GM12878 (cell line): ENCODE measurements around the gene GALE. TPM values are rescaled to one million over a fixed set of nuclear protein-coding genes. Genes with fewer than 3 reads are reported as not detected.

Source experiments
- ATAC-seq: fragments of 200-7000 bp; cut with Tn5 transposase; 3 replicates; pipeline ENCODE4 v1.9.1; 2020; ENCODE audit warnings: mild to moderate bottlenecking, moderate library complexity
- BruUV-seq: library from RNA; stranded (reverse); fragments of 400-500 nt; replicated peaks from 2 replicates; lab custom pipeline; 2021; lab: Mats Ljungman, UMichigan
- CTCF ChIA-PET: fragments of 300-600 bp; sonication (Branson Sonifier 250); formaldehyde crosslinking; extraction: SDS; loops from one replicate; lab custom pipeline; 2021; ENCODE audit warnings: inconsistent platforms; lab: Yijun Ruan, JAX
- POLR2A ChIA-PET: fragments of 350-600 bp; formaldehyde crosslinking; extraction: SDS; loops from one replicate; lab custom pipeline; 2021; ENCODE audit warnings: inconsistent platforms; lab: Charles Lee
- RAD21 ChIA-PET: fragments of 300-600 bp; sonication (Branson Sonifier 250); formaldehyde crosslinking; loops from one replicate; lab custom pipeline; 2023; ENCODE audit warnings: antibody characterized with exemption; ENCODE audit not compliant: unreplicated experiment; lab: Charles Lee
- SMC1A ChIA-PET: fragments of 300-600 bp; sonication (Branson Sonifier 250); formaldehyde crosslinking; loops from one replicate; lab custom pipeline; 2023; ENCODE audit not compliant: unreplicated experiment, uncharacterized antibody; lab: Charles Lee
- DNase-seq: peaks from one replicate; pipeline ENCODE4 v3.0.0-alpha.2; 2011; ENCODE audit warnings: low read depth, low spot score
- FAIRE-seq: peaks from 3 replicates; lab custom pipeline; 2011; peaks lifted over from hg19 to GRCh38; lab: Jason Lieb, UNC
- H2AFZ ChIP-seq: 2 replicates; pipeline ENCODE4 v1.6.0; 2011; ENCODE audit warnings: low read depth, low read length, control low read depth; ENCODE audit not compliant: control insufficient read depth
- H3K27ac ChIP-seq: 2 replicates; pipeline ENCODE4 v1.5.1; 2011; ENCODE audit warnings: control low read depth; ENCODE audit not compliant: control insufficient read depth, insufficient read depth
- H3K27me3 ChIP-seq, 2 experiments: replicated peaks in 1 of 2; 2 replicates each; pipeline versions ENCODE4 v1.6.0 to v1.6.1; 2011; ENCODE audit warnings: low read length in 1 of 2; ENCODE audit not compliant: control insufficient read depth in 2 of 2, insufficient read depth in 2 of 2
- H3K36me3 ChIP-seq, 2 experiments: 2 replicates each; pipeline ENCODE4 v1.5.1; 2011; ENCODE audit warnings: low read length in 1 of 2; ENCODE audit not compliant: control insufficient read depth in 2 of 2, insufficient read depth in 2 of 2
- H3K4me1 ChIP-seq: 2 replicates; pipeline ENCODE4 v1.6.1; 2011; ENCODE audit warnings: mild to moderate bottlenecking, low read length, moderate library complexity, mixed read lengths; ENCODE audit not compliant: control insufficient read depth, insufficient read depth
- H3K4me2 ChIP-seq: 2 replicates; pipeline ENCODE4 v1.6.0; 2011; ENCODE audit warnings: control low read depth; ENCODE audit not compliant: control insufficient read depth, insufficient read depth
- H3K4me3 ChIP-seq: fragments of 200-600 bp; sonication (generic); 2 replicates; pipeline ENCODE4 v1.5.1; 2016
- H3K79me2 ChIP-seq: 2 replicates; pipeline ENCODE4 v1.6.0; 2011; ENCODE audit warnings: low read length; ENCODE audit not compliant: control insufficient read depth, insufficient read depth
- H3K9ac ChIP-seq: 2 replicates; pipeline ENCODE4 v1.8.0; 2011; ENCODE audit warnings: low read length, control low read depth, mixed read lengths; ENCODE audit not compliant: control insufficient read depth, insufficient read depth
- H3K9me3 ChIP-seq: replicated peaks from 3 replicates; pipeline ENCODE4 v1.5.1; 2011; ENCODE audit warnings: mild to moderate bottlenecking, low read length; ENCODE audit not compliant: control insufficient read depth, insufficient read depth
- H4K20me1 ChIP-seq: 2 replicates; pipeline ENCODE4 v1.6.0; 2011; ENCODE audit not compliant: control insufficient read depth, insufficient read depth
- ATF2 ChIP-seq: IDR thresholded peaks from 2 replicates; pipeline ENCODE4 v1.6.1; 2012; ENCODE audit warnings: low read length, inconsistent platforms
- IRF5 ChIP-seq: fragments of 450-650 bp; IDR thresholded peaks from 2 replicates; pipeline ENCODE4 v1.6.1; 2017; ENCODE audit warnings: borderline replicate concordance
- MYB ChIP-seq: fragments of 150-350 bp; IDR thresholded peaks from 2 replicates; pipeline ENCODE4 v1.6.1; 2014; ENCODE audit warnings: mild to moderate bottlenecking, low read depth, low read length, borderline replicate concordance
- PAX5 ChIP-seq: IDR thresholded peaks from 2 replicates; pipeline ENCODE4 v1.6.1; 2011; ENCODE audit warnings: low read depth, low read length, borderline replicate concordance
- ZSCAN29 ChIP-seq: fragments of 450-650 bp; IDR thresholded peaks from 2 replicates; pipeline ENCODE4 v1.6.1; 2017; ENCODE audit warnings: mild to moderate bottlenecking, moderate library complexity
- WGBS: methylation state at CpG from one replicate; pipeline ENCODE4 v1.1.6; 2016; ENCODE audit warnings: low lambda C conversion rate; ENCODE audit not compliant: insufficient replicate concordance, insufficient coverage; ENCODE audit errors: missing lambda C conversion rate; 5-methylcytosine and 5-hydroxymethylcytosine counted together
- in situ Hi-C: fragments of 300-500 bp; cut with MboI; formaldehyde crosslinking; loops from 9 replicates; pipeline ENCODE4 v1.14.3; 2018; ENCODE audit warnings: mixed read lengths
- intact Hi-C: fragments of 100-400 bp; cut with micrococcal nuclease; formaldehyde crosslinking; loops from one replicate; pipeline ENCODE4 v1.14.2; 2022; ENCODE audit not compliant: unreplicated experiment
- polyA plus RNA-seq, 11 experiments: library from polyadenylated mRNA; depleted of rRNA in 4 of 11; unstranded in 6 of 11; stranded (reverse) in 5 of 11; fragments of >200 nt; fragmentation: Nextera tagmentation in 4 of 11; fragmentation: Illumina TruSeq in 1 of 11; extraction: Ambion mirVana in 4 of 11; extraction: Trizol in 1 of 11; gene quantifications; 1 replicate in 1 of 11; 2 replicates in 10 of 11; pipeline versions ENCODE4 v1.2.1 to v1.2.3, GENCODE V29; 2011 to 2016; ENCODE audit warnings: inconsistent platforms in 2 of 11, missing spikeins in 2 of 11, low read depth in 1 of 11
- total RNA-seq, 4 experiments: library from RNA; depleted of rRNA in 3 of 4; stranded (reverse); fragments of >200 nt in 3 of 4; fragmentation: Illumina TruSeq in 1 of 4; extraction: Trizol in 1 of 4; gene quantifications; 2 replicates each; pipeline versions ENCODE4 v1.2.1 to v1.2.3, GENCODE V29; 2013 to 2021
- TF ChIP-seq, protein P1 (sequence below): IDR thresholded peaks from 2 replicates; pipeline ENCODE4 v1.6.1; 2012; ENCODE audit warnings: improper control_type of control experiment, low read depth, low read length; ENCODE audit not compliant: insufficient replicate concordance
- TF ChIP-seq, protein P2 (sequence below): fragments of 450-650 bp; IDR thresholded peaks from 2 replicates; pipeline ENCODE4 v1.6.1; 2017; ENCODE audit warnings: mild to moderate bottlenecking, moderate library complexity

The GALE gene
- total and polyA plus RNA-seq, 10 of the 15 experiments (the other 5 are each of a cell fraction or from before 2014, with no cell fraction given), result 4.2 to 93.7 (median 40.4) TPM

DNA sequence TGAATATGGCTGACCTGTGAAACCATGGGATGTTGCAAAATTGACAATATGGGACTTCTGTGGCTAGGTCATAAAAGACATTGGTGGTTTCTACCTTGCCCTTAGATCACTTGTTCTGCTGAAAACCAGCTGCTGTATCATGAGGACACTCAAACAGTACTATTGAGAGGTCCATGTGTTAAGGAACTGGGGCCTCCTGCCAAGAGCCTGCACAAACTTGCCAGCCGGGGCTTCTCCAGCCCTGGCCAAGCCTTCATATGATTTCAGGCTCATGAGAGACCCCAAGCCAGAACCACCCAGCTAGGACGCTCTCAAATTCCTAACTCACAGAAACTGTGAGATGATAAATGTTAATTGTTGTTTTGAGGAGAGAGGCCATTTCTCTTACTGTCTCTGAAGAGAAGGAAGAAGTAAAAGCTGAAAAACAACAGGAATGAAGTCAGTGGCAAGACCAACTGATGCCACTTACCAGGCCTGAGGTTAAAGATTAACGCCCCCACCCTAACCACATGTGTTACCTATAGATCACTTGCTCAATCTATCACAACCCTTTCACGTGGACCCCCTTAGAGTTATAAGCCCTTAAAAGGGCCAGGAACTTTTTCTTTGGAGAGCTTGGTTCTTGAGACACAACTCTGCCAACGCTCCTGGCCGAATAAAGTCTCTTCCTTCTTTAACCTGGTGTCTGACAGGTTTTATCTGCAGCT, 26.2 kb downstream of the GALE start:
- Histone ChIP-seq H3K9me3 (no peaks in the 10 kb centered on the region), H4K20me1 (no peaks in the 10 kb centered on the region), H3K27me3 (no peaks in the 10 kb centered on the region), H3K36me3 (peaks cover 0 to 3% of the 10 kb centered on the region in 2 experiments; a peak in 1 of 4 replicates), H3K9ac (no peak overlapping the region), H3K4me1 (peaks cover 14% of the 10 kb centered on the region), H3K4me3 (no peak overlapping the region), H3K79me2 (peaks cover 25% of the 10 kb centered on the region), H3K27ac (no peak overlapping the region), H2AFZ (no peak overlapping the region), H3K4me2 (no peak overlapping the region)
- POLR2A ChIA-PET, result interaction anchor here (0.6 kb wide), 1 partner anchor 378 kb away, joined by 5 read pairs; no protein-coding TSS in a partner anchor
- FAIRE-seq (no peak), ATAC-seq (no peak), DNase-seq (no peak)
- CTCF ChIA-PET, result interaction anchor here (0.7 to 9.3 kb wide), 10 partner anchors 20 to 254 kb away, joined by 3 to 87 read pairs (median 4); no protein-coding TSS in a partner anchor
- intact Hi-C loops, result loop anchor here (10.0 kb wide), 1 partner anchor 250 kb away; no protein-coding TSS in a partner anchor
- SMC1A ChIA-PET, result interaction anchor here (0.6 to 3.5 kb wide), 10 partner anchors 25 to 177 kb away, joined by 3 to 19 read pairs (median 4); partner anchors contain the start of gene CNR2
- in situ Hi-C loops, result loop anchor here (5.0 kb wide), 1 partner anchor 143 kb away; no protein-coding TSS in a partner anchor
- RAD21 ChIA-PET, result interaction anchor here (1.0 to 3.8 kb wide), 4 partner anchors 35 to 142 kb away, joined by 3 to 27 read pairs (median 4); partner anchors contain the start of gene HMGCL
- 82% methylated on average over 6 of the region's 6 CpGs for WGBS
- BruUV-seq, result no TSS peak
- TF ChIP-seq, protein P1, sequence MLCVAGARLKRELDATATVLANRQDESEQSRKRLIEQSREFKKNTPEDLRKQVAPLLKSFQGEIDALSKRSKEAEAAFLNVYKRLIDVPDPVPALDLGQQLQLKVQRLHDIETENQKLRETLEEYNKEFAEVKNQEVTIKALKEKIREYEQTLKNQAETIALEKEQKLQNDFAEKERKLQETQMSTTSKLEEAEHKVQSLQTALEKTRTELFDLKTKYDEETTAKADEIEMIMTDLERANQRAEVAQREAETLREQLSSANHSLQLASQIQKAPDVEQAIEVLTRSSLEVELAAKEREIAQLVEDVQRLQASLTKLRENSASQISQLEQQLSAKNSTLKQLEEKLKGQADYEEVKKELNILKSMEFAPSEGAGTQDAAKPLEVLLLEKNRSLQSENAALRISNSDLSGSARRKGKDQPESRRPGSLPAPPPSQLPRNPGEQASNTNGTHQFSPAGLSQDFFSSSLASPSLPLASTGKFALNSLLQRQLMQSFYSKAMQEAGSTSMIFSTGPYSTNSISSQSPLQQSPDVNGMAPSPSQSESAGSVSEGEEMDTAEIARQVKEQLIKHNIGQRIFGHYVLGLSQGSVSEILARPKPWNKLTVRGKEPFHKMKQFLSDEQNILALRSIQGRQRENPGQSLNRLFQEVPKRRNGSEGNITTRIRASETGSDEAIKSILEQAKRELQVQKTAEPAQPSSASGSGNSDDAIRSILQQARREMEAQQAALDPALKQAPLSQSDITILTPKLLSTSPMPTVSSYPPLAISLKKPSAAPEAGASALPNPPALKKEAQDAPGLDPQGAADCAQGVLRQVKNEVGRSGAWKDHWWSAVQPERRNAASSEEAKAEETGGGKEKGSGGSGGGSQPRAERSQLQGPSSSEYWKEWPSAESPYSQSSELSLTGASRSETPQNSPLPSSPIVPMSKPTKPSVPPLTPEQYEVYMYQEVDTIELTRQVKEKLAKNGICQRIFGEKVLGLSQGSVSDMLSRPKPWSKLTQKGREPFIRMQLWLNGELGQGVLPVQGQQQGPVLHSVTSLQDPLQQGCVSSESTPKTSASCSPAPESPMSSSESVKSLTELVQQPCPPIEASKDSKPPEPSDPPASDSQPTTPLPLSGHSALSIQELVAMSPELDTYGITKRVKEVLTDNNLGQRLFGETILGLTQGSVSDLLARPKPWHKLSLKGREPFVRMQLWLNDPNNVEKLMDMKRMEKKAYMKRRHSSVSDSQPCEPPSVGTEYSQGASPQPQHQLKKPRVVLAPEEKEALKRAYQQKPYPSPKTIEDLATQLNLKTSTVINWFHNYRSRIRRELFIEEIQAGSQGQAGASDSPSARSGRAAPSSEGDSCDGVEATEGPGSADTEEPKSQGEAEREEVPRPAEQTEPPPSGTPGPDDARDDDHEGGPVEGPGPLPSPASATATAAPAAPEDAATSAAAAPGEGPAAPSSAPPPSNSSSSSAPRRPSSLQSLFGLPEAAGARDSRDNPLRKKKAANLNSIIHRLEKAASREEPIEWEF, result no peak
- no peak for TF ChIP-seq ATF2
- TF ChIP-seq IRF5, result no peak
- TF ChIP-seq MYB, result no peak
- no peak for TF ChIP-seq ZSCAN29
- TF ChIP-seq PAX5, result no peak
- TF ChIP-seq, protein P2, sequence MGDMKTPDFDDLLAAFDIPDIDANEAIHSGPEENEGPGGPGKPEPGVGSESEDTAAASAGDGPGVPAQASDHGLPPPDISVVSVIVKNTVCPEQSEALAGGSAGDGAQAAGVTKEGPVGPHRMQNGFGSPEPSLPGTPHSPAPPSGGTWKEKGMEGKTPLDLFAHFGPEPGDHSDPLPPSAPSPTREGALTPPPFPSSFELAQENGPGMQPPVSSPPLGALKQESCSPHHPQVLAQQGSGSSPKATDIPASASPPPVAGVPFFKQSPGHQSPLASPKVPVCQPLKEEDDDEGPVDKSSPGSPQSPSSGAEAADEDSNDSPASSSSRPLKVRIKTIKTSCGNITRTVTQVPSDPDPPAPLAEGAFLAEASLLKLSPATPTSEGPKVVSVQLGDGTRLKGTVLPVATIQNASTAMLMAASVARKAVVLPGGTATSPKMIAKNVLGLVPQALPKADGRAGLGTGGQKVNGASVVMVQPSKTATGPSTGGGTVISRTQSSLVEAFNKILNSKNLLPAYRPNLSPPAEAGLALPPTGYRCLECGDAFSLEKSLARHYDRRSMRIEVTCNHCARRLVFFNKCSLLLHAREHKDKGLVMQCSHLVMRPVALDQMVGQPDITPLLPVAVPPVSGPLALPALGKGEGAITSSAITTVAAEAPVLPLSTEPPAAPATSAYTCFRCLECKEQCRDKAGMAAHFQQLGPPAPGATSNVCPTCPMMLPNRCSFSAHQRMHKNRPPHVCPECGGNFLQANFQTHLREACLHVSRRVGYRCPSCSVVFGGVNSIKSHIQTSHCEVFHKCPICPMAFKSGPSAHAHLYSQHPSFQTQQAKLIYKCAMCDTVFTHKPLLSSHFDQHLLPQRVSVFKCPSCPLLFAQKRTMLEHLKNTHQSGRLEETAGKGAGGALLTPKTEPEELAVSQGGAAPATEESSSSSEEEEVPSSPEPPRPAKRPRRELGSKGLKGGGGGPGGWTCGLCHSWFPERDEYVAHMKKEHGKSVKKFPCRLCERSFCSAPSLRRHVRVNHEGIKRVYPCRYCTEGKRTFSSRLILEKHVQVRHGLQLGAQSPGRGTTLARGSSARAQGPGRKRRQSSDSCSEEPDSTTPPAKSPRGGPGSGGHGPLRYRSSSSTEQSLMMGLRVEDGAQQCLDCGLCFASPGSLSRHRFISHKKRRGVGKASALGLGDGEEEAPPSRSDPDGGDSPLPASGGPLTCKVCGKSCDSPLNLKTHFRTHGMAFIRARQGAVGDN, result no peak
